GM19397 (cell line): ENCODE data around the gene IFT27.

Experiments
- ATAC-seq: cut with Tn5 transposase; IDR thresholded peaks from one replicate; pipeline ENCODE4 v1.9.1; 2021; ENCODE audit warnings: mild to moderate bottlenecking, moderate library complexity; ENCODE audit not compliant: unreplicated experiment

The IFT27 gene

GRCh38 chr22:36727927-36728488 is 47.9 kb downstream of the IFT27 start:
- ATAC-seq, result no peak

- no peak for ATAC-seq
Measured at GRCh38 chr22:36727110-36727509, 48.8 kb downstream of the IFT27 start.

- ATAC-seq, result no peak
Measured at GRCh38 chr22:36726007-36726380, 49.9 kb downstream of the IFT27 start.

- ATAC-seq, result no peak
Measured at GRCh38 chr22:36725366-36726006, 50.4 kb downstream of the IFT27 start.

GRCh38 chr22:36724836-36725235 is 51.1 kb downstream of the IFT27 start:
- ATAC-seq, result no peak

GRCh38 chr22:36722055-36722454 is 53.9 kb downstream of the IFT27 start:
- no peak for ATAC-seq

- ATAC-seq, result no peak
Measured at GRCh38 chr22:36715647-36716046, 60.3 kb downstream of the IFT27 start.

- ATAC-seq, result no peak
Measured at GRCh38 chr22:36714110-36714509, 61.8 kb downstream of the IFT27 start.

- no peak for ATAC-seq
Measured at GRCh38 chr22:36713436-36713835, 62.5 kb downstream of the IFT27 start.
